ENCODE measurements around the gene DBR1. TPM values are rescaled to one million over a fixed set of nuclear protein-coding genes. Genes with fewer than 3 reads are reported as not detected.

DBR1 gene
- total and polyA plus RNA-seq, 2 of the 13 experiments (the other 11 are each of a cell fraction or from before 2014, with no cell fraction given): 6.4 to 16.7 TPM

DNA sequence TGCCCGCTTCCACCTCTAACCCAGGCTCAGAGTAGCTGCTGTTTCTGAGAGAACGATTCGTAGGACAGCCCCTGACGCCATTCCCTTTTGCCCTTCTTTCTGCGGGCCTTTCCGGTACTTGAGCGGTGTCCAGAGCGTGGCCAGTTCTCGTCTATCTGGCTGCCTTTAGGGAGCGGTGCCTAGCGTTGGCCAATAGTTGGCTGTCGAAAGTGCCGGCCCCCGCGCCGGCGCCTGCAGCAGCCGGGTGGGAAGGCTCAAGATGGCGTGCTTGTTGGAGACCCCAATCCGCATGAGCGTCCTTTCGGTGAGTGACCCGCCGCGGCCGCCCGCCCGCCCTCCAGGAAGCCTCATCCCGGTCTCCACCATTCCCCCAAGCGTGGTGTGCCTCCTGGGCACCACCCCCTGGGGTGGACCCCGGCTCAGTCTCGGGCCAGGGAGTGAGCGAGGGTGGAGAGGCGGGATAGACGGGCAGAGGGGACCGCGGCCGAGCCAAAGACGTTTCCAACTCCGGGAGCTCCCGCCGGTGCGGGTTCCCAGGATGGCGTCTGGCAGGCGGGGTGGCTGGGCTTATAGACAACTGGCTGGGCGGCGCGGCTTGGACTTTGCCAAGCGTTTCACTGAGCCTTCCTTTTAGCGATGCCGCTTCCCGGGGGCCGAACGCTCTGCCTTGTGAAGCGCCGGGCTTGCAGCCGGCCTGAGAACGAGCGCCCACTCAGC is 12.7 kb upstream of the DBR1 start, which contains the start of gene ARMC8 (continued):
- TF ChIP-seq ZNF382 (CRISPR knock-in tag; IDR thresholded peaks at IDR 0.05; ENCODE audit: borderline replicate concordance) (no peak), ZNF138 (CRISPR knock-in tag; IDR thresholded peaks at IDR 0.05; ENCODE audit: low read depth) (0 out of 2 replicates have a peak, but pooled peaks have one; percentile 32), FOXM1 (CRISPR knock-in tag; IDR thresholded peaks at IDR 0.05) (no peak; the same call in 1 of the 2 replicates), XRCC5 (optimal IDR thresholded peaks at IDR 0.05; ENCODE audit: low read length) (peak; percentile 89), HNRNPUL1 (IDR thresholded peaks at IDR 0.05; ENCODE audit: low read depth, low read length) (no peak), HDAC6 (IDR thresholded peaks at IDR 0.05; ENCODE audit: low read depth, low read length) (no peak), ZBTB1 (CRISPR knock-in tag; IDR thresholded peaks at IDR 0.05; ENCODE audit: borderline replicate concordance) (no peak), SRY (CRISPR knock-in tag; IDR thresholded peaks at IDR 0.05) (peak; percentile 25; the same call in 1 of the 2 replicates), MBNL3 (CRISPR knock-in tag; conservative IDR thresholded peaks at IDR 0.05) (no peak), YY1 (IDR thresholded peaks at IDR 0.05; ENCODE audit: insufficient read depth, insufficient replicate concordance, low read depth, low read length) (peak; percentile 94), FOXJ3 (CRISPR knock-in tag; IDR thresholded peaks at IDR 0.05; ENCODE audit: borderline replicate concordance) (no peak)
- TF ChIP-seq, protein P1, sequence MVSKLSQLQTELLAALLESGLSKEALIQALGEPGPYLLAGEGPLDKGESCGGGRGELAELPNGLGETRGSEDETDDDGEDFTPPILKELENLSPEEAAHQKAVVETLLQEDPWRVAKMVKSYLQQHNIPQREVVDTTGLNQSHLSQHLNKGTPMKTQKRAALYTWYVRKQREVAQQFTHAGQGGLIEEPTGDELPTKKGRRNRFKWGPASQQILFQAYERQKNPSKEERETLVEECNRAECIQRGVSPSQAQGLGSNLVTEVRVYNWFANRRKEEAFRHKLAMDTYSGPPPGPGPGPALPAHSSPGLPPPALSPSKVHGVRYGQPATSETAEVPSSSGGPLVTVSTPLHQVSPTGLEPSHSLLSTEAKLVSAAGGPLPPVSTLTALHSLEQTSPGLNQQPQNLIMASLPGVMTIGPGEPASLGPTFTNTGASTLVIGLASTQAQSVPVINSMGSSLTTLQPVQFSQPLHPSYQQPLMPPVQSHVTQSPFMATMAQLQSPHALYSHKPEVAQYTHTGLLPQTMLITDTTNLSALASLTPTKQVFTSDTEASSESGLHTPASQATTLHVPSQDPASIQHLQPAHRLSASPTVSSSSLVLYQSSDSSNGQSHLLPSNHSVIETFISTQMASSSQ (IDR thresholded peaks at IDR 0.05; ENCODE audit: low read depth): no peak
- TF ChIP-seq, protein P1 (CRISPR knock-in tag; IDR thresholded peaks at IDR 0.05; ENCODE audit: borderline replicate concordance): no peak
- TF ChIP-seq, protein P2, sequence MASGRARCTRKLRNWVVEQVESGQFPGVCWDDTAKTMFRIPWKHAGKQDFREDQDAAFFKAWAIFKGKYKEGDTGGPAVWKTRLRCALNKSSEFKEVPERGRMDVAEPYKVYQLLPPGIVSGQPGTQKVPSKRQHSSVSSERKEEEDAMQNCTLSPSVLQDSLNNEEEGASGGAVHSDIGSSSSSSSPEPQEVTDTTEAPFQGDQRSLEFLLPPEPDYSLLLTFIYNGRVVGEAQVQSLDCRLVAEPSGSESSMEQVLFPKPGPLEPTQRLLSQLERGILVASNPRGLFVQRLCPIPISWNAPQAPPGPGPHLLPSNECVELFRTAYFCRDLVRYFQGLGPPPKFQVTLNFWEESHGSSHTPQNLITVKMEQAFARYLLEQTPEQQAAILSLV (CRISPR knock-in tag; IDR thresholded peaks at IDR 0.05; ENCODE audit: borderline replicate concordance): peak; percentile 73
